Nephron (organoid): ENCODE data around the gene TIPIN.

ENCODE experiments used
- H3K27ac Mint-ChIP-seq, 3 experiments: 2 replicates each; pipeline ENCODE4 v1.8.0; 2020; ENCODE audit warnings: mixed read lengths in 3 of 3, mild to moderate bottlenecking in 2 of 3, moderate library complexity in 1 of 3
- H3K27me3 Mint-ChIP-seq: 2 replicates; pipeline ENCODE4 v1.8.0; 2021; ENCODE audit warnings: low read depth, mild to moderate bottlenecking, moderate library complexity, mixed read lengths
- H3K36me3 Mint-ChIP-seq: 2 replicates; pipeline ENCODE4 v1.8.0; 2020; ENCODE audit warnings: low read depth, mixed read lengths
- H3K4me1 Mint-ChIP-seq: 2 replicates; pipeline ENCODE4 v1.8.0; 2020; ENCODE audit warnings: mixed read lengths
- H3K4me3 Mint-ChIP-seq, 3 experiments: 2 replicates each; pipeline ENCODE4 v1.8.0; 2020; ENCODE audit warnings: mild to moderate bottlenecking in 3 of 3, mixed read lengths in 3 of 3, moderate library complexity in 2 of 3
- H3K9me3 Mint-ChIP-seq: 2 replicates; pipeline ENCODE4 v1.8.0; 2020; ENCODE audit warnings: mixed read lengths
- TF ChIP-seq, protein P1 (sequence below), 3 experiments: fragments of 200-600 bp; sonication (generic); IDR thresholded peaks; one replicate each; pipeline ENCODE4 v1.5.0; 2021; ENCODE audit warnings: antibody characterized with exemption in 3 of 3; ENCODE audit not compliant: unreplicated experiment in 3 of 3

Gene TIPIN, protein sequence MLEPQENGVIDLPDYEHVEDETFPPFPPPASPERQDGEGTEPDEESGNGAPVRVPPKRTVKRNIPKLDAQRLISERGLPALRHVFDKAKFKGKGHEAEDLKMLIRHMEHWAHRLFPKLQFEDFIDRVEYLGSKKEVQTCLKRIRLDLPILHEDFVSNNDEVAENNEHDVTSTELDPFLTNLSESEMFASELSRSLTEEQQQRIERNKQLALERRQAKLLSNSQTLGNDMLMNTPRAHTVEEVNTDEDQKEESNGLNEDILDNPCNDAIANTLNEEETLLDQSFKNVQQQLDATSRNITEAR

DNA sequence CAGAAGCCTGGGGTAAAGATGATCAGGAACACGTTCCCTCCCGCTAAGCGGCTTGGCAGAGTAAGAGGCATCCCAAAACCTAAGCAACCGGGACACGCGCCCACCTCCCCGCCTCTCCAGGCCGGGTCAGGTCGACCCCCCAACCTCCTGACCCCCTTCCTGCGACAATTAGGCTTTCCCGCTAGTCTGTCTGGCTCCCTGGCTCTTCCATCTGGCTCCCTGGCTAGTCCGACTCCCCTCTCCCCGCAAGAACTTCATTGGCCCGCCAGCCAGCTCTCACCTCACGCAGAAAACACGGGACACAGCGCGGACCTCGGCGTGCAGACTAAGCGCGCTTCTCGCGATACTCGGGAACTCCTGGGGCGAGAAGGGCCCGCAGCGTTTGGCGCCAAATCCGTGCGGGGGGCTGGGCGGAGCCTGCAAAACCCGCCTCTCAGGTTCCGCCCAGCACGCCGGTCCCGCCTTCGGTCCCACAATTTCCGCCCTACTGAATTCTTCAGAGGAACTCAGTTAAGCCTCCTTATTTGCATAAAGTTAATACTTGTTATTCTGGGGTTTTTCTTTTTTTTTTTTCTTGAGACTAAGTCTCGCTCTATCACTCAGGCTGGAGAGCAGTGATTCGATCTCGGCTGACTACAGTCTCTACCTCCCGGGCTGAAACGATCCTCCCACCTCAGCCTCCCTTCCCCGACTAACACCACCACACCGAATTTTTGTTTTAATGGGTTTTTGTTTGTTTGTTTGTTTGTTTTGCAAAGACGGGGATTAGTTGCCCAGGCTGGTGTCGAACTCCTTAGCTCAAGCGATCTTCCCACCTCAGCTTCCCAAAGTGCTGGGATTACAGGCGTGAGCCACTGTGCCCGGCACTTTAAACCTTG, at the start of gene TIPIN:
TIPIN (minus strand) TSS at position 327 of the 878 bp plus-strand sequence. CDS start 3,738 bp downstream, outside the sequence.
- Mint-ChIP-seq H3K4me3 (peak within 1 kb of the TSS; percentile 92 to 93 (median 93)), H3K36me3 (peaks cover 12% of the 10 kb centered on the region), H3K9me3 (no peaks in the 10 kb centered on the region), H3K4me1 (peaks cover 9% of the 10 kb centered on the region), H3K27ac (peak within 1 kb of the TSS; percentile 85 to 90 (median 86)), H3K27me3 (no peaks in the 10 kb centered on the region)
- TF ChIP-seq, protein P1, sequence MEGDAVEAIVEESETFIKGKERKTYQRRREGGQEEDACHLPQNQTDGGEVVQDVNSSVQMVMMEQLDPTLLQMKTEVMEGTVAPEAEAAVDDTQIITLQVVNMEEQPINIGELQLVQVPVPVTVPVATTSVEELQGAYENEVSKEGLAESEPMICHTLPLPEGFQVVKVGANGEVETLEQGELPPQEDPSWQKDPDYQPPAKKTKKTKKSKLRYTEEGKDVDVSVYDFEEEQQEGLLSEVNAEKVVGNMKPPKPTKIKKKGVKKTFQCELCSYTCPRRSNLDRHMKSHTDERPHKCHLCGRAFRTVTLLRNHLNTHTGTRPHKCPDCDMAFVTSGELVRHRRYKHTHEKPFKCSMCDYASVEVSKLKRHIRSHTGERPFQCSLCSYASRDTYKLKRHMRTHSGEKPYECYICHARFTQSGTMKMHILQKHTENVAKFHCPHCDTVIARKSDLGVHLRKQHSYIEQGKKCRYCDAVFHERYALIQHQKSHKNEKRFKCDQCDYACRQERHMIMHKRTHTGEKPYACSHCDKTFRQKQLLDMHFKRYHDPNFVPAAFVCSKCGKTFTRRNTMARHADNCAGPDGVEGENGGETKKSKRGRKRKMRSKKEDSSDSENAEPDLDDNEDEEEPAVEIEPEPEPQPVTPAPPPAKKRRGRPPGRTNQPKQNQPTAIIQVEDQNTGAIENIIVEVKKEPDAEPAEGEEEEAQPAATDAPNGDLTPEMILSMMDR (IDR thresholded peaks at IDR 0.05; ENCODE audit: unreplicated experiment in 3 of 3), result no peak

DNA sequence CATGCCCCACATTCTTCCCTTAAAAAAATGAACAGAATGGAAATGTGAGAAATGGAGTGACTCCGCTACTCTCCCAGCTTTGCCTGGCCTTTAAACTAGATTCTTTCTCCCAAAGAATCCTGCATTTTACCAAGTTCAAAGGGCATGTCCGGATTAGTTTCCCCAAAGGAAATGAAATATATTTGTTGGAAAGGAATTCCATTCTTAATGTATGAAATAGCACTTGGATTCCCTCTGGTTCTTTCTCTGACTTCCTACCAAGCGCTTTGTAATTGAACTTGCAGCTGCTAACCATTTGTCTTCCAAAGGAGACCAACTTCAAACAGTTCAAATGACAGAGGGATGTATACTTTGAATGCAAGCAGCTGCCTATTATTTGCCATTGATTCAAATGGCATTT, 49.1 kb upstream of the TIPIN start:
- TF ChIP-seq, protein P1 (IDR thresholded peaks at IDR 0.05; ENCODE audit: unreplicated experiment in 3 of 3), result no peak
- Mint-ChIP-seq H3K4me3 (peak overlapping the region in 1 of 3 experiments; percentile 39), H3K4me1 (peaks cover 90% of the 10 kb centered on the region), H3K36me3 (no peaks in the 10 kb centered on the region), H3K27me3 (no peaks in the 10 kb centered on the region), H3K27ac (peak overlapping the region; percentile 43 to 89 (median 72)), H3K9me3 (no peaks in the 10 kb centered on the region)

DNA sequence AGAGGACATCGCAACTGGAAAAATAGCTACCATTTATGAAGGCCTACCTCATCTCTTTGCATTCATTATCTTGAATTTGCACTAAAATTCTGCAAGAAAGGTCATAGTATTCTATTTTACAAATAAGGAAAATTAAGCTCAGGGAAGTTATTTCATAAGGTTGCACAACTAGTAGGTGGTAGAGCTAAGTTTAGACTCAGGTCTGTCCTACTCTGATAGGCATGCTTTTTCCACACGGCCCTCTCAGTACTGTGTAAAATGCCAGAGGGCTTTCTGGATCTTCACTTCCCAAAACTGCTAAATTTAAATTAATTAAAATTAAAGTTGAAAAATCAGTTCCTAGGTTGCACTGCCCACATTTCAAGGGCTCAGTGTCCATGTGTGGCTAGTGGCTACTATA, 48.5 kb upstream of the TIPIN start:
- H3K36me3 Mint-ChIP-seq, result peaks cover 3% of the 10 kb centered on the region
- H3K27ac Mint-ChIP-seq, result peak overlapping the region; percentile 69 to 91 (median 89)
- H3K4me3 Mint-ChIP-seq, result peak overlapping the region in 2 of 3 experiments; percentile 17 to 63
- H3K9me3 Mint-ChIP-seq, result no peaks in the 10 kb centered on the region
- TF ChIP-seq, protein P1 (IDR thresholded peaks at IDR 0.05; ENCODE audit: unreplicated experiment in 3 of 3), result no peak
- no peaks in the 10 kb centered on the region for H3K27me3 Mint-ChIP-seq
- H3K4me1 Mint-ChIP-seq, result peaks cover 90% of the 10 kb centered on the region

DNA sequence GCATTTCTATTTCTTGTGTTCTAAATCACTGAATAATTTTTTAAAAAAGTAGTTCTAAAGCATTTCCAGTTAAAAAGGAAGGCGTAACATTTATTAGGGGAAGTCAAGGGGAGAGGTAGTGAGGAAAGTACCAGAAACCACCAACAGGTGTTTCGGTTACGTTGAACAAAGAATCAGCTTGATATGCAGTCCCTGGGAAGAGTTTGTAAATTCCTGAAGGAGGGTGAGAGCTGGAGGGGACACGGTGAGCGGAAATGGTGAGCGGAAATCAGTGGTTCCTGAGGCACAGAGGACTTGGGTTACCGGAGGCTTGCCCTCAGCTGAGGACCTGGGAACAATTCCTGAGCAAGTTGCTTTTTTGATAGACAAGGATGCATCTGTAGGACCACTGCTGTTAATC, 48.0 kb upstream of the TIPIN start:
- H3K4me1 Mint-ChIP-seq, result peaks cover 86% of the 10 kb centered on the region
- peaks cover 3% of the 10 kb centered on the region for H3K36me3 Mint-ChIP-seq
- peak overlapping the region; percentile 69 to 91 (median 89) for H3K27ac Mint-ChIP-seq

DNA sequence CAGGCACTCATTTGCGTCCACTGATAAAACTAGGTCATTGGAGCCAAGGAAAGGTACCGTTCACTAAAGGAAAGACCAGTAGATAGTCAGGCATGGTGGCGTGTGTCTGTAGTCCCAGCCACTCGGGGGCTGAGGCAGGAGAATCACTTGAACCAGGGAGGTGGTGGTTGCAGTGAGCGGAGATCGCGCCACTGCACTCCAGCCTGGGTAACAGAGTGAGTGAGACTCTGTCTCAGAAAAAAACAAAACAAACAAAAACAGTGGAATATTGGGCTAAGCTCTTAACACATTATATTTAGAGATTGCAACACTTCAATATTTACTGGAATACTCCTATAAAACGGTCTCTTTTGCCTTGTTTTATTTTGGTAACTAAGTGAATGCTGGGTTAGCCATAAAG, 47.6 kb upstream of the TIPIN start:
- Mint-ChIP-seq H3K4me3 (peak overlapping the region; percentile 0 to 63 (median 17)), H3K36me3 (peaks cover 3% of the 10 kb centered on the region), H3K27me3 (no peaks in the 10 kb centered on the region)

More for the DNA sequence above, 48.0 kb upstream of the TIPIN start:
- H3K9me3 Mint-ChIP-seq, result no peaks in the 10 kb centered on the region
- no peaks in the 10 kb centered on the region for H3K27me3 Mint-ChIP-seq
- TF ChIP-seq, protein P1 (IDR thresholded peaks at IDR 0.05; ENCODE audit: unreplicated experiment in 3 of 3), result peak in 1 of 3 experiments; percentile 24
- peak overlapping the region; percentile 0 to 63 (median 17) for H3K4me3 Mint-ChIP-seq

More for the DNA sequence above, 47.6 kb upstream of the TIPIN start:
- TF ChIP-seq, protein P1 (IDR thresholded peaks at IDR 0.05; ENCODE audit: unreplicated experiment in 3 of 3), result no peak
- Mint-ChIP-seq H3K4me1 (peaks cover 81% of the 10 kb centered on the region), H3K27ac (peak overlapping the region; percentile 69 to 91 (median 89)), H3K9me3 (no peaks in the 10 kb centered on the region)
